PFSK-1 (cell line): ENCODE results near the gene ODC1.

Source experiments
- POLR2AphosphoS5 ChIP-seq: IDR thresholded peaks from 2 replicates; pipeline ENCODE4 v1.6.1; 2012; ENCODE audit warnings: low read depth, mild to moderate bottlenecking, control low read depth, low read length, moderate library complexity
- REST ChIP-seq, 2 experiments: IDR thresholded peaks; 2 replicates each; pipeline versions ENCODE4 v1.6.1 to v1.8.0; 2011 to 2012; ENCODE audit warnings: low read depth in 2 of 2, low read length in 2 of 2, control low read depth in 1 of 2, inconsistent platforms in 1 of 2, mild to moderate bottlenecking in 1 of 2, moderate library complexity in 1 of 2; ENCODE audit not compliant: insufficient read depth in 1 of 2
- SIN3A ChIP-seq: IDR thresholded peaks from 2 replicates; pipeline ENCODE4 v1.6.1; 2012; ENCODE audit warnings: mild to moderate bottlenecking, low read length, moderate library complexity, borderline replicate concordance; ENCODE audit not compliant: insufficient read depth

GRCh38 chr2:10475221-10475722, 27.1 kb upstream of the ODC1 start:
- TF ChIP-seq POLR2AphosphoS5 (no peak), REST (IDR thresholded peaks at IDR 0.05; ENCODE audit: insufficient read depth in 1 of 2, low read depth in 2 of 2, low read length in 2 of 2) (no peak), SIN3A (no peak)
